GM19463 (cell line): ENCODE measurements around the gene FBXO7.

Experiments used
- ATAC-seq: cut with Tn5 transposase; IDR thresholded peaks from one replicate; pipeline ENCODE4 v1.9.1; 2021; ENCODE audit warnings: mild to moderate bottlenecking, moderate library complexity; ENCODE audit not compliant: unreplicated experiment

FBXO7 gene

DNA sequence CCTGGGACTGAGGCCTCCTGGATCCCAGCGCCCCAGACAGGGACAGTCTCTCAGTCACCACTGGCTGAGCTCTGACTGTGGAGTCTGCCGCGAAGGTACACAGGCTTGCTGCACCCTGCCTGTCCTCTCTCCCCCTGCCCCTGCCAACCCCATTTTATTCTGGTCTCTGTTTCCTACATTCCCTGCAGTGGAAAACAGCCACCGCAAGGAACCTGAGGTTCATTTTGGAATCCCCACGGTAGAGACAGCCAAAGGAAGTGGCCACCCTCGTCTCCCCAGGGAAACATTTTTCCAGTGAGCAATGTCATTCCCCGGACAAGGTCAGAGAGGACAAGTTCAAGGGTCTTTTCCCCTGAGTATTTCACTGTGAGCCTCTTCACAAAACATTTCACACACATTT lies 56.6 kb downstream of the FBXO7 start:
- ATAC-seq: no peak

DNA sequence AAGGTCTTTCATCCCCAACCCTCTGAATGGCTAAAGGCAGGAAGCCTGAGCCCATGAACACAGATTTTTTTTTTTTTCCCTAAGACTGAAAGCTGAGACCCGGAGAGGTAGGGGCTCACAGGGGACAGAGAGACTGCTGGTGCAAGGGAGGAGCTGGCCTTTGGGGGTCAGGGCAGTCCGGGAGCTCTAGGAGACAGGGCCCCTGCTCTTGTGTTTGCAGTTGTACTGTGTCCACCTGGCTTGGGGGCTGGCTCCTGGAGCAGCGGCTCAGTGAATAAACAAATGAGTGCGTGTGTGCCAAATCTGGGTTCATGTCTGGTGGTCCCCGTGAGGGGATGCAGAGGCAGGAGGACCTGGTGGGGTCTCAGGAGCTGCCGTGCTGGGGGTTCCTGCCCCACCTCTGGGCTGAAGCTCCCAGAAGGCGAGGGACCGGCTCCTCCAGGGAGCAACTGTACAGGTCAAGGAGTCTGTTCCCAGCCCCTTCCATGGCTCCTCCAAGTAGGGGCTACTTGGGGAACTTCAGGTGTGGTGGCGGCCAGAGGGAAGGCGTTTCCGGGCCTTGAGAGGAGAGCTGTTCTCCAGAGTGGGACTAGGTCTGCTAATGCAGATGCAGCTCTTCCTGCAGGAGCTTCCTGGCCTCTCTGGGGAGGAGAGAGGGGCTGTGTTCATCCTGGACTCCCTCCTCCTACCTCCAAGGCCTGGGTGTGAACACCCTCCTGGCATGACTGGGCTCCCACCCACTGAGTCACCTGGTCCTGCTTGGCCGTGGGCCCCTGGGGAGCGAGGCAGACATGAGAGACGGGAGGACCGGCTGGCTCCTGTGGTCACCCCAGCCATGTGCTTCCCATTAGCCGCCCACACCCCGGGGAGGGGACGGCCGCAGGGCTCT lies 57.6 kb downstream of the FBXO7 start:
- no peak for ATAC-seq

- no peak for ATAC-seq
Measured at GRCh38 chr22:32532820-32533128, 58.2 kb downstream of the FBXO7 start.

GRCh38 chr22:32533265-32534111 lies 58.9 kb downstream of the FBXO7 start:
- no peak for ATAC-seq

DNA sequence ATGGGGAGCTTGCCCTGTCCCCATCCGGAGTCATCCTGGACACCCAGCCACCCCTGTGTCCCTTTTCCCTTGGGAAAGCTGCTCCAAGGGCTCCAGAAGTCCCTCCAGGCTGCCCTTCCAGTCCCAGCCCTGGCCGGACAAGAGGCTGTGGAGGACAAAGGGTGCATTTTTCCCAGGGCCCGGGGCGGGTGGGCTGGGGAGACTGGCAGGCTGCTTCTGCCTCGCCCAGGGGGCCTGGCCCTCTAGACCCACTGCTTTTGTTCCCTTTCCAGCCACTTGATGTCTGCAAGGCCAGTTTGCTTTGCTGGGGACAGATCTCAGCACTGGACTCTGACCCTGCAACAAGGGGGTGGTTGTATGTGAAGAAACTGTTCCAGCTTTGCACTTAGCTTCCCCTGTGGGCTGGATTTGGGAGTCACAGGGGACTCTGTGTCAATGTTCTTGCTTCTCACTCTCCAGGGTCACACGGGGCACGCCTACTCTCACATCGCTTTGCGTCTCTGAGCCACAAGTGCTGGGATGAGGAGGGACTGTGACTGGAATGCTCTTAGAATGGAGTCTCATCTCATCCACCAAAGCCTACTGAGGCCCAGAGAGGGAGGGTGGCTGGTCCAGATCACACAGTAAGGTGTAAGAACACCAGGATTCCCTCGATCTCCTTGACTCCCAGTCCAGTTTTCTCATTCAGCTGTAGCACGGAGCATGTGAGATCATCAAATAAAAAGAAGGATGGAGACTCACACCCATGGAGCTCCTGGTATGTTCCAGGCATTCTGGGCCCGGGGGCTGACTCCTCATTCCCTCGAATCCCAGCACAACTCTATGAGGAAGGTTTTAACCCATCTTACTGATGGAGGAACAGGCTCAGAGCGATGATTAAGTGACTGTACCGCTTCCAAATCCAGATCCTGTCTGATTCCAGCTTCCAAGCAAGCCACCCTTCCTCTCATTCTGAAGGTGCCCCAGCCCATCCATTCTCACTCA lies 59.9 kb downstream of the FBXO7 start:
- no peak for ATAC-seq

DNA sequence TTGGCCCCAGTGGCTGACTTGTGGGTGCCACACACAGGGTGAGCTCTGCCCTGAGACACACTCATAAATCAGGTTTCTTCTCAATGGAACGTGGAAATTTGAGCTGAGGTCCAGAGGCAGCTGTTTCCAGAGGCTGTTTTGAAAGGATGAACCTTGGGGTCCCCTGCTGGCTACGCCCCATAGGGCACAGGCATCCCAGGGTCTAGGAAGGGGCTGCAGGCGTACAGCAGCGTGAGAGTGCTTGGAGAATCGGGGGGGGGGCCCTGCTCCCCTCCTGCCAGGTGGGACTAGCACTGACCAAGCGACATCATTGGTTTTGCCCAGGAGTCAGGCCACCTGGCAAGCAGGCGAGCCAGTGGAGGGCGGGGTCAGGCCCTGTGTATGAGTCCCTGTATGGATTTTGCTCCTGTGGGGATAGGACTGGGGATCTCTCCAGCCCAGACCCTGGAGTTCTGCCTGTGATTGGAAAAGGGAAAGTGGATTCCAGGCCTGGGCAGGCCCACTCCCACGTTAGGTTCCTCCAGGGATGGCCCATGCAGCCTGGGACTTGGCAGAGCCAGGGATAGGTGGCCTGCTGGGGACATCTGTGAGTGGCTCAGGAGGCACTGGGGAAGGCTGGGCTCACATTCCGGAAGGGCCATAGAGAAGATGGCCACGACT lies 61.0 kb downstream of the FBXO7 start:
- no peak for ATAC-seq

DNA sequence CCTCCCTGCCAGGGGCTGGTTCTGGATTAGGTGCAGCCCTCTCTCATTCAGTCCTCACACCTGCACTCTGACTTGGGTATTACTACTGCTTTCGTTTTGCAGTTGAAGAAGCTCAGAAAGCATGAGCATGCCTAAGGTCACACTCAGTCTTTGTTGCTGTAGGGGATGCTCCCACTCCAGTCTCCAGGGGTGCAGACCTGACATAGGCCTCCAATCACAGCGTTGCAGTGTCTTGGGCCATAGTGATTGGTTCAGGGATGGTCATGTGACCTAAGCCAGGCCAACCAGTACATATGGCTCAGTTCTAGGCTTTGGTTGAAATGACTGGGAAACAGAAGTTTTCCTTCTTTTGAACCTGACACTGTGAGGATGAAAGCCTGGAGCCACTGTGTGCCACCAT lies 61.7 kb downstream of the FBXO7 start:
- no peak for ATAC-seq

- no peak for ATAC-seq
Measured at GRCh38 chr22:32538521-32538920, 63.9 kb downstream of the FBXO7 start.

DNA sequence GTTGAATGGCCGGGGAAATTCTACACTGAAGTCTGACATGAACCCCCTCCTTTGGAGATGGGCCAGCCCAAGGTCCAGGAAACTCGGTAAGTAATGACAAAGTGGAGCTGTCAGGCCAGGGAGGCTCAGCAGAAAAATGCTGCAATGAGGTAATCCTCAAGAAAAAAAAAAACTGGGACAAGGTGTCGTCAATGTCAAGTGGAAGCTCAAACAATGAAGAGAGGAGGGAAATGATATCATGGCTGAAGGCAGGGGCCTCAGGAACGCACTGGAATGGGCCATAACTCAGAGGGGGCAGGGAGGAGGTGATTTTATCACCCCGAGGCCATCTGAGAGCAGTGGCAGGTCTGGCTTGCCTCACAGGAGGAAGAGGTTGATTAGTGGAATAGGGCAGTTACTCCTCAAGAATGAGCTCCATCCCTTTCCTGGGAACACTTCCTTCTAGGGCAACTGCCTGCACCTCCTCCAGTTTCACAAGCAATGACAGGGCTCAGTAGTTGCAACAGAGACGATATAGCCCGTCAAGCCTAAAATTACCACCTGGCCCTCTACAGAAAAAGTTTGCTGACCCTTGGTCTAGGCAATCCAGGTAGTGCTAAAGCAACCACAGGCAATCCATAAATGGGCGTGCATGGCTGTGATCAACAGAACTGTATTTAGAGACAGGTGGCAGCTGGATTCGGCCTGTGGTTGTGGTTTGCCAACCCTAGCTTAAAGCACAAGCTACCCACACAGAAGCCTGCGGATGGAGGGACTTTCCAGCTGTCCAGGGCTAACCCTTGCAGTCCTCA lies 65.2 kb downstream of the FBXO7 start:
- ATAC-seq: no peak

DNA sequence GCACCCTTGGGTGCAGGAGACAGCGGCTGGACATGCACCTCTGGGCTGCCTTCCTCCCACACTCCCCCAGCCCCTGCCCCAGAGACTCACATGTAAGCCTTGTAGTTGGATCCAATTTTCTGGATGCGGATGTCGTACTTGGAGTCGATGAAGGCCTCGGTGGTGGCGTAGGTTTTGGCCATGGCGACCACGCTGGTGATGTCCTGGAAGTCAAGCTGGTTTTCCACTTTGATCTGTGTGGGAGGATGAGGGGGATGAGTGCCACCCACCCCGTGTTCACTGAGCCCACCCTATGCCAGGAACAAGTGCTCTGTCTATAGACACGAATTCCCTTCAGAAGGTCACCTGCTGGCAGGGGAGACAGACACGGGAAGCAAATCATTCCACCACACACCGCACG lies 66.9 kb downstream of the FBXO7 start:
- ATAC-seq: no peak

GRCh38 chr22:32542066-32542676 lies 67.6 kb downstream of the FBXO7 start:
- no peak for ATAC-seq

GRCh38 chr22:32542677-32543357 lies 68.2 kb downstream of the FBXO7 start:
- no peak for ATAC-seq

DNA sequence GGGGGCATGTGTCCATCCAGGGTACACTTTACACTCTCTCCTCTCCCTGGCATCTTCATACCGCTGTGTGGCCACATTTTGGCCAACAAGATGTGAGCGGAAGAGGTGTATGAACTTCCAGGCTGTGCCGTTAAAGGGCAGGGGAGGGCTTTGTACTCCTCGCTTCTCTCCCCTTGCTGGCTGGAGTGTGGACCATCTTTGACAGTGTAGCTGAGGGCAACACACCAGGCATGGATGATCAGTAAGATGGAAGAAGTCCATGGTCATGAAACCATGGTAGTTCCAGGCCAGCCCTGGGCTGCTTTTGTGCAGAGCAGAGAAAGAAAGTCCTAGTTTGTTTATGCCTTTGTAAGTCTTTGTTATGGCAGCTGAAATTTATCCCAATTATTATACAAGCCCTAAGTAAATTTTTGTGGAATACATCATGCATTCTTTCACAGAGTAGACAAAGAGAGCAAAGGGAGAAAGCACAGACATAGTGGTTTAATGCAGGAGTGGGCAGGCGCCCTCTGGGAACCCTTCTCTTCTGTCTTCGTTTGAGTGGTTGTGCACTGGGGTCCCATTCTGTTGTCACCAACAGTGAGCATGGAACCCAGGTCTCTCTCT lies 70.4 kb downstream of the FBXO7 start:
- no peak for ATAC-seq

DNA sequence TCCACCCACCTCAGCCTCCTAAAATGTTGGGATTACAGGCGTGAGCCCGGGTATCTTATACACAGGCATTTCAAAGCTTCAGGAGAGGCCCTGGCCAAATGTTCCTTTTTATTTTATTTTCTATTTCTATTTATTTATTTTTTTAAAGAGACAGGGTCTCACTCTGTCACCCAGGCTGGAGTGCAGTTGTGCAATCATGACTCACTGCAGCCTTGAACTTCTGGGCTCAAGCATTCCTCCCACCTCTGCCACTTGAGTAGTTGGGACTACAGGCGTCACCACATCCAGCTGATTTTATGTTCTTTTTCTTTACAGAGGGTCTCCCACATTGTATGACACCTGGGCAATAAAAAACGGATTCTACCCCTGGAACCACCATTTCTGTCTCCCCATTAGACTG lies 71.2 kb downstream of the FBXO7 start:
- ATAC-seq: no peak

DNA sequence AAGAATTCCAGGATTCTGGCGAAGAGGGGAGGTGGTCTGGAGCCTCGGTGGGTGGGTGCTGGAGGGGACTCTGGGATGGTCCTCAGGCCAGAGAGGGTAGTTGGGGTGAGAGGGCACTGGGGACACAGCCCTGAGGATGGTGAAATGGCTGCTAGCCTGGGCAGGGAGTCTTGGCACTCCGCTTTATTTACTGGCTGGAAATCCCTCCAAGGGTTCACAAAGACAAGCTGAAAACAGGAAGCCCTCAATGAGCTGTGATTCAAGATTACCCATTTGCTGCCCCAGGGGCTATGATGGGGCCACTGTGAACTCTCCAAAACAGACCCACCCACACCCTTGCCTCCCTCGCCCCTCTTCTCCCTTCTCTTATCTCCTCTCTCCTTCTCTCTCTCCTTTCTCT lies 71.9 kb downstream of the FBXO7 start:
- ATAC-seq: no peak

- ATAC-seq: no peak
Measured at GRCh38 chr22:32546935-32547334, 72.3 kb downstream of the FBXO7 start.

GRCh38 chr22:32548039-32548438 lies 73.4 kb downstream of the FBXO7 start:
- ATAC-seq: no peak
